H9 (cell line): ENCODE results near the gene CTNNA3. TPM values are rescaled to one million over a fixed set of nuclear protein-coding genes. Genes with fewer than 3 reads are reported as not detected.

Experiments
- DNase-seq: peaks from one replicate; pipeline ENCODE4 v3.0.0-alpha.2; 2017
- H2AFZ ChIP-seq: one replicate; pipeline ENCODE4 v1.6.1; 2013; ENCODE audit warnings: mild to moderate bottlenecking, low read length, control low read depth, moderate library complexity
- H2AK5ac ChIP-seq: 2 replicates; pipeline ENCODE4 v1.6.1; 2013; ENCODE audit warnings: low read length, control low read depth, mixed read lengths; ENCODE audit not compliant: insufficient read length
- H2BK120ac ChIP-seq: one replicate; pipeline ENCODE4 v1.6.1; 2013; ENCODE audit warnings: low read depth, mild to moderate bottlenecking, low read length, control low read depth, inconsistent platforms; ENCODE audit not compliant: poor library complexity, severe bottlenecking
- H2BK12ac ChIP-seq: 2 replicates; pipeline ENCODE4 v1.6.1; 2013; ENCODE audit warnings: low read length, control low read depth, mixed read lengths, low read depth; ENCODE audit not compliant: insufficient read length
- H2BK15ac ChIP-seq: 2 replicates; pipeline ENCODE4 v1.6.1; 2013; ENCODE audit warnings: low read depth, low read length, control low read depth
- H2BK20ac ChIP-seq: one replicate; pipeline ENCODE4 v1.6.1; 2013; ENCODE audit warnings: low read depth, mild to moderate bottlenecking, low read length, control low read depth, inconsistent platforms; ENCODE audit not compliant: poor library complexity, severe bottlenecking
- H2BK5ac ChIP-seq: 2 replicates; pipeline ENCODE4 v1.6.1; 2013; ENCODE audit warnings: low read length, control low read depth, mixed read lengths; ENCODE audit not compliant: insufficient read length
- H3K14ac ChIP-seq: 2 replicates; pipeline ENCODE4 v1.6.1; 2013; ENCODE audit warnings: low read length, control low read depth; ENCODE audit not compliant: insufficient read depth
- H3K18ac ChIP-seq: 2 replicates; pipeline ENCODE4 v1.6.1; 2013; ENCODE audit warnings: low read depth, mild to moderate bottlenecking, mixed read lengths, low read length, control low read depth; ENCODE audit not compliant: insufficient read length
- H3K23ac ChIP-seq: 2 replicates; pipeline ENCODE4 v1.6.1; 2013; ENCODE audit warnings: low read length, control low read depth, mixed read lengths, low read depth; ENCODE audit not compliant: insufficient read length
- H3K23me2 ChIP-seq: 2 replicates; pipeline ENCODE4 v1.6.1; 2013; ENCODE audit warnings: low read depth, mild to moderate bottlenecking, mixed read lengths, low read length, control low read depth; ENCODE audit not compliant: insufficient read length, poor library complexity, severe bottlenecking
- H3K27ac ChIP-seq: 2 replicates; pipeline ENCODE4 v1.5.1; 2013; ENCODE audit warnings: low read length, control low read depth, mixed read lengths, low read depth; ENCODE audit not compliant: insufficient read length
- H3K27me3 ChIP-seq: 2 replicates; pipeline ENCODE4 v1.6.1; 2013; ENCODE audit warnings: low read length, control low read depth, inconsistent platforms; ENCODE audit not compliant: insufficient read depth
- H3K4ac ChIP-seq: 2 replicates; pipeline ENCODE4 v1.6.1; 2013; ENCODE audit warnings: low read depth, mild to moderate bottlenecking, control low read depth, inconsistent platforms, low read length, moderate library complexity
- H3K4me1 ChIP-seq: 2 replicates; pipeline ENCODE4 v1.6.1; 2013; ENCODE audit warnings: low read length, control low read depth, inconsistent platforms; ENCODE audit not compliant: insufficient read depth
- H3K4me2 ChIP-seq: 2 replicates; pipeline ENCODE4 v1.6.1; 2013; ENCODE audit warnings: low read length, control low read depth, mixed read lengths; ENCODE audit not compliant: insufficient read length, insufficient read depth
- H3K56ac ChIP-seq: 2 replicates; pipeline ENCODE4 v1.6.1; 2013; ENCODE audit warnings: low read depth, mild to moderate bottlenecking, mixed read lengths, low read length, control low read depth; ENCODE audit not compliant: insufficient read length
- H3K79me1 ChIP-seq: 2 replicates; pipeline ENCODE4 v1.6.1; 2013; ENCODE audit warnings: low read depth, mild to moderate bottlenecking, moderate library complexity, low read length, control low read depth, inconsistent platforms; ENCODE audit not compliant: insufficient read depth, poor library complexity, severe bottlenecking
- H3K79me2 ChIP-seq: 2 replicates; pipeline ENCODE4 v1.6.1; 2013; ENCODE audit warnings: low read length, control low read depth, inconsistent platforms; ENCODE audit not compliant: insufficient read depth
- H3K9ac ChIP-seq: 2 replicates; pipeline ENCODE4 v1.6.1; 2013; ENCODE audit warnings: low read length, control low read depth, mixed read lengths; ENCODE audit not compliant: insufficient read length; ENCODE audit errors: extremely low read depth
- H3K9me3 ChIP-seq: one replicate; pipeline ENCODE4 v1.6.1; 2013; ENCODE audit warnings: low read depth, low read length, inconsistent platforms; ENCODE audit not compliant: control insufficient read depth
- H3T11ph ChIP-seq: one replicate; pipeline ENCODE4 v1.6.1; 2013; ENCODE audit warnings: mild to moderate bottlenecking, low read length, control low read depth, inconsistent platforms
- H4K20me1 ChIP-seq: one replicate; pipeline ENCODE4 v1.6.1; 2013; ENCODE audit not compliant: control insufficient read depth, insufficient read length, insufficient read depth
- H4K5ac ChIP-seq: 2 replicates; pipeline ENCODE4 v1.6.1; 2013; ENCODE audit warnings: low read depth, mild to moderate bottlenecking, mixed read lengths, low read length, control low read depth; ENCODE audit not compliant: insufficient read length
- H4K8ac ChIP-seq: replicated peaks from 2 replicates; pipeline ENCODE4 v1.6.1; 2013; ENCODE audit warnings: low read length, control low read depth, mixed read lengths, low read depth; ENCODE audit not compliant: insufficient read length
- H4K91ac ChIP-seq: 2 replicates; pipeline ENCODE4 v1.6.1; 2013; ENCODE audit warnings: low read depth, mild to moderate bottlenecking, moderate library complexity, mixed read lengths, low read length, control low read depth; ENCODE audit not compliant: insufficient read length
- H3K27ac Mint-ChIP-seq, 3 experiments: 2 replicates in 2 of 3; 3 replicates in 1 of 3; pipeline ENCODE4 v1.8.0; 2020 to 2021; ENCODE audit warnings: mixed read lengths in 3 of 3, mild to moderate bottlenecking in 1 of 3, moderate library complexity in 1 of 3
- H3K27me3 Mint-ChIP-seq: 2 replicates; pipeline ENCODE4 v1.8.0; 2021; ENCODE audit warnings: low read depth, mild to moderate bottlenecking, moderate library complexity, mixed read lengths
- H3K36me3 Mint-ChIP-seq, 3 experiments: 2 replicates in 2 of 3; 3 replicates in 1 of 3; pipeline ENCODE4 v1.8.0; 2020 to 2021; ENCODE audit warnings: low read depth in 3 of 3, mixed read lengths in 3 of 3; ENCODE audit not compliant: insufficient read depth in 1 of 3
- H3K4me1 Mint-ChIP-seq, 2 experiments: 2 replicates each; pipeline ENCODE4 v1.8.0; 2020; ENCODE audit warnings: mixed read lengths in 2 of 2
- H3K4me3 Mint-ChIP-seq, 2 experiments: 2 replicates in 1 of 2; 3 replicates in 1 of 2; pipeline ENCODE4 v1.8.0; 2020 to 2021; ENCODE audit warnings: mild to moderate bottlenecking in 2 of 2, mixed read lengths in 2 of 2, moderate library complexity in 1 of 2
- H3K9me3 Mint-ChIP-seq, 2 experiments: 2 replicates in 1 of 2; 3 replicates in 1 of 2; pipeline ENCODE4 v1.8.0; 2020; ENCODE audit warnings: mild to moderate bottlenecking in 2 of 2, mixed read lengths in 2 of 2, moderate library complexity in 1 of 2
- CTCF ChIP-seq: fragments of 200-600 bp; sonication (generic); conservative IDR thresholded peaks from 3 replicates; pipeline ENCODE4 v1.8.0; 2021; ENCODE audit warnings: antibody characterized with exemption, mild to moderate bottlenecking
- WGBS: extraction: QIAGEN DNeasy Blood & Tissue Kit; methylation state at CpG from one replicate; pipeline ENCODE4 v1.1.7; 2013; ENCODE audit warnings: missing lambda C conversion rate, low lambda C conversion rate, mixed read lengths; ENCODE audit not compliant: insufficient read length; ENCODE audit errors: extremely low coverage; 5-methylcytosine and 5-hydroxymethylcytosine counted together
- total RNA-seq: library from RNA; stranded (reverse); gene quantifications from 2 replicates; pipeline ENCODE4 v1.2.1, GENCODE V29; 2021

The CTNNA3 gene
- total RNA-seq, 1 experiment from 2014 or later: 3.3 TPM

- Histone ChIP-seq H3T11ph (no peak overlapping the region), H3K18ac (no peak overlapping the region), H3K23ac (no peak overlapping the region), H3K27ac (no peak overlapping the region), H4K91ac (no peak overlapping the region), H3K14ac (no peak overlapping the region), H3K23me2 (no peaks in the 10 kb centered on the region), H2BK12ac (no peak overlapping the region), H3K56ac (no peak overlapping the region), H2AK5ac (no peak overlapping the region), H3K4me1 (no peaks in the 10 kb centered on the region), H2BK20ac (no peak overlapping the region), H2BK5ac (no peak overlapping the region), H2AFZ (no peak overlapping the region), H4K20me1 (no peaks in the 10 kb centered on the region), H3K79me2 (no peaks in the 10 kb centered on the region), H3K4me2 (no peak overlapping the region), H3K9me3 (no peaks in the 10 kb centered on the region), H3K4ac (no peak overlapping the region), H2BK120ac (no peak overlapping the region), H3K79me1 (no peaks in the 10 kb centered on the region), H3K27me3 (no peaks in the 10 kb centered on the region), H3K9ac (no peak overlapping the region), H4K8ac (no peak overlapping the region), H2BK15ac (no peak overlapping the region), H4K5ac (no peak overlapping the region)
- no peak for DNase-seq
- Mint-ChIP-seq H3K36me3 (no peaks in the 10 kb centered on the region), H3K4me3 (no peak overlapping the region), H3K9me3 (peaks cover 0 to 2% of the 10 kb centered on the region in 2 experiments; a peak in 2 of 5 replicates), H3K27me3 (no peaks in the 10 kb centered on the region), H3K4me1 (peaks cover 2 to 3% of the 10 kb centered on the region in 2 experiments; a peak in 2 of 4 replicates), H3K27ac (no peak overlapping the region)
- no peak for TF ChIP-seq CTCF
- no CpG with 5 or more reads among the region's 2 CpGs for WGBS
Observed at GRCh38 chr10:66368146-66368545, 1327.8 kb downstream of the CTNNA3 start.
